GM12892 (cell line): ENCODE results near the gene OSTF1.

Experiments
- POLR2A ChIP-seq: IDR thresholded peaks from 2 replicates; pipeline ENCODE4 v1.6.1; 2011; ENCODE audit warnings: low read depth, low read length, control low read depth
- POLR2AphosphoS5 ChIP-seq: IDR thresholded peaks from 2 replicates; pipeline ENCODE4 v1.6.1; 2011; ENCODE audit warnings: low read depth, low read length, control low read depth
- TAF1 ChIP-seq: IDR thresholded peaks from 2 replicates; pipeline ENCODE4 v1.6.1; 2011; ENCODE audit warnings: low read depth, mild to moderate bottlenecking, control low read depth, low read length, borderline replicate concordance

DNA sequence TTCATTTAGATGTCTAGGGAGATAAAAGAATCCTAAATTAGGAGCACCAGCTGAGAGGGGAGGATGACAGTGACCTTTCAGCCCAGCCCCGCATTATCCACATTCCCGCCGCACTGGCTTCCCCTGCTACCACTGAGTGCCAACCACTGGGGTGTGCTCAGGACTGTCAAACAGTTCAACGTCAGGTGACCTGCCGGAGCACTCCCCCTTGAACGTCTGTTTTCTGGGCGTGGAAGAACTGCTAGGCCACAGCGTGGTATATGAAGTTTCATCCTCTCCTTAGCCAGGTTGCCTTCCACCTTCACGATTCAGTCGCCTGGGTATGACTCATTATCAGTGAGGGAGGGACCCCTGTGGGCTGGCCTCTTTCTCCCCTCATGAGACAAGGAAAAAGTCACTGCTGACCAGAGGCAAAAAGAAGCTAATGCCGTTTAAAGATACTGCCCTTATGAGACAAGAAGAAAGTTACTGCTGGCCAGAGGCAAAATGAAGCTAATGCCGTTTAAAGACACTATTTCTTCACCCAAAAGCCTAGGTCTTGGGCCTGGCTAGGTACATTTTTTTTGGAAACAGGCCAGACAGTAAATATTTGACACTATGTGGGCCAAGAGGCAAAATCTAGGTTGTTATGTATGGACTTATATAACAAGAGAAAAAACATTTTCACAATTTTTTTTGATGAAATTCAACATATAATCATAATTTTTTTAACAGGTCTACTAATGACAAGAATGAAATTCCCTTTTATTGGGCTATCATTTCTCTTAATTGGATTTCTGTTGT is 4.9 kb upstream of the OSTF1 start:
- TF ChIP-seq POLR2AphosphoS5 (no peak), POLR2A (no peak), TAF1 (no peak)
